ENCODE data around the gene PDS5B.

DNA sequence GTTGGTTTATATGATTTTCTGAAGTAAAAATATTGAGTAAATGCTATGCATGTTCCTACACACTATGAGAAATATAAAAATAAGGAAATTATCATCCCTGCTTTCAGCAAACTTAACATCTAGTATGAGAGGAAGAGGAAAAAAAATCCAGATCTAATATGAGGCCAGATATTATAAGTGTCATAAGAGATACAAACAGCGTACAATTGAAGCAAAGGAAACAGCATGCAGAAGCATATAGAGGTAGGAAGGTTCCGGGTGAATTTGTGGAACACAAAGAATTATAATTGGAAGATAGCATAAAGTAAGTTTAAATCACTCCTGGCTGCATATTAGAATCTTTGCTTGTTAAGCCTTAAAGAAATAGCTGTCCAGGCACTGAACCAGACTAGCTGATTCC lies 88.3 kb downstream of the PDS5B start:
- TF ChIP-seq, protein P1, sequence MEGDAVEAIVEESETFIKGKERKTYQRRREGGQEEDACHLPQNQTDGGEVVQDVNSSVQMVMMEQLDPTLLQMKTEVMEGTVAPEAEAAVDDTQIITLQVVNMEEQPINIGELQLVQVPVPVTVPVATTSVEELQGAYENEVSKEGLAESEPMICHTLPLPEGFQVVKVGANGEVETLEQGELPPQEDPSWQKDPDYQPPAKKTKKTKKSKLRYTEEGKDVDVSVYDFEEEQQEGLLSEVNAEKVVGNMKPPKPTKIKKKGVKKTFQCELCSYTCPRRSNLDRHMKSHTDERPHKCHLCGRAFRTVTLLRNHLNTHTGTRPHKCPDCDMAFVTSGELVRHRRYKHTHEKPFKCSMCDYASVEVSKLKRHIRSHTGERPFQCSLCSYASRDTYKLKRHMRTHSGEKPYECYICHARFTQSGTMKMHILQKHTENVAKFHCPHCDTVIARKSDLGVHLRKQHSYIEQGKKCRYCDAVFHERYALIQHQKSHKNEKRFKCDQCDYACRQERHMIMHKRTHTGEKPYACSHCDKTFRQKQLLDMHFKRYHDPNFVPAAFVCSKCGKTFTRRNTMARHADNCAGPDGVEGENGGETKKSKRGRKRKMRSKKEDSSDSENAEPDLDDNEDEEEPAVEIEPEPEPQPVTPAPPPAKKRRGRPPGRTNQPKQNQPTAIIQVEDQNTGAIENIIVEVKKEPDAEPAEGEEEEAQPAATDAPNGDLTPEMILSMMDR (IDR thresholded peaks at IDR 0.05), result no peak
- no peak for TF ChIP-seq EZH2 (IDR thresholded peaks at IDR 0.05)
